ENCODE results near the gene ARL8A.

DNA sequence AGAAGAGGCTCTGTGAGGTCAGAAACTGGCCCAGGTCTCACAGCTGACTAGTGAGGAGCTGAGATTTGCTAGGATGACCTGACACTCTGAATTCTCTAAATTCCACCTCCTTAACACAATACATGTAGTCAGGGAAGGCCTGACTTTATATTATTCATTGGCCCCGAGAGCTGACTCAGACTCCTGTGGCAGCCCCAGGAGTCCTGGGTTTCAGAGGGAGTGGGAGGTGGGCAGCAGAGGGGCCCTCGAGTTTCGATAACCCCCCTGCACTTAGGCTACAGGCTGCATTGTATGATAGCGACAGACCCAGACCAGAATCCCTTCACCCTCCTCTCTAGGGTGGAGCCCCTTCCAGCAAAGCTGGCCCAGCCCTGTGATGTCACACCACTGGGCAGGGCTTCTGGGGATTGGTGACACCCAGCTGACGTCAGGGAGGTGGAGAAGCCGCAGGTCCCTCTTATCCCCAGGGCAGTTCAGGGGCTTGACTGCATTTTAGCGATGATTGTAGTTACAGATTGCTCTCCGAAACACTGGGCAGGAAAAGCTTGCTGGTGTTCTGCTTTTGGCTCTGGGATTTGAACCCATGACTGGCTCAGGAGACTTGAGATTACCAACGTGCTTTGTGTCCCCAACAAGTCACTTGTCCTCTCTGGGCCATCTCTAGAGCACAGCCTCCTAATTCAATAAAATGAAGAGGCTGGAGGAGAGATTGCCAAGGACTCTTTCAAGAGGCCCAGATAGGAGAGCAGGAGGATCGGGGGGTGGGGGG, 38.8 kb downstream of the ARL8A start:
- TF ChIP-seq CTCF (IDR thresholded peaks at IDR 0.05) (no peak), POLR2A (IDR thresholded peaks at IDR 0.05) (no peak)

Data from right lobe of liver (tissue), 4 donors.